BJ (cell line): ENCODE measurements around the gene FAAP100. TPM values are rescaled to one million over a fixed set of nuclear protein-coding genes. Genes with fewer than 3 reads are reported as not detected.

Experiments used
- CTCF ChIA-PET: fragments of 350-600 bp; formaldehyde crosslinking; extraction: SDS; loops from one replicate; lab custom pipeline; 2021; ENCODE audit warnings: antibody characterized with exemption, inconsistent platforms; lab: Yijun Ruan, JAX
- POLR2A ChIA-PET: fragments of 300-600 bp; sonication (Branson Sonifier 250); formaldehyde crosslinking; extraction: SDS; loops from one replicate; lab custom pipeline; 2021; ENCODE audit warnings: antibody characterized with exemption; lab: Charles Lee
- DNase-seq: peaks from one replicate; pipeline ENCODE4 v3.0.0-alpha.2; 2011; ENCODE audit warnings: low read depth
- H3K27me3 ChIP-seq: 2 replicates; pipeline ENCODE4 v1.6.0; 2011; ENCODE audit warnings: low read length; ENCODE audit not compliant: control insufficient read depth, insufficient read depth
- H3K36me3 ChIP-seq: 2 replicates; pipeline ENCODE4 v1.5.1; 2011; ENCODE audit warnings: low read length; ENCODE audit not compliant: control insufficient read depth, insufficient read depth
- H3K4me3 ChIP-seq: 2 replicates; pipeline ENCODE4 v1.5.1; 2011; ENCODE audit warnings: low read depth, mild to moderate bottlenecking, control low read depth, low read length
- polyA plus RNA-seq: library from polyadenylated mRNA; depleted of rRNA; stranded (reverse); fragments of >200 nt; gene quantifications from 2 replicates; pipeline ENCODE4 v1.2.3, GENCODE V29; 2011
- TF ChIP-seq, protein P1 (sequence below): IDR thresholded peaks from 2 replicates; pipeline ENCODE4 v1.5.1; 2011; ENCODE audit warnings: low read depth, mild to moderate bottlenecking, control low read depth, inconsistent platforms, low read length, moderate library complexity; ENCODE audit not compliant: insufficient read depth

The FAAP100 gene
- polyA plus RNA-seq, 1 experiment = 11.2 TPM

DNA sequence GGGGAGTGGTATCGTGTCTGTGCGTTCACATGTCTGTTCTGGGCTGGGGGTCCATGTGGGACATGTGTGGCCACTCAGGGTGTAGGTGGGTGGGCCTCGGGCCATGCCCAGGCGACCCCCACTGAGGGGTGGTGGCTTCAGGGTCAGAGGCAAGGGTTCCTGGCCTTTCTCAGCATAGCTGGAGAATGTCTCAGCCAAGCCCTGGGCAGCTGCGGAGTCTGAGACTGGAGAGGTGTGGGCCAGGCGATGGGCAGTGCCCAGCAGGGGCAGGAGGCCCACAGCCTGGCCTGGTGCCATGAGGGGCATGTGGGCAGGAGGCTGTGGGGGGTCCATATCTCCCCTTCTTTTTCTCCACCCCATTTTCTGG, 22.7 kb downstream of the FAAP100 start:
- ChIA-PET CTCF (interaction anchor here (1.2 to 1.4 kb wide), 2 partner anchors 11 to 72 kb away, joined by 4 to 5 read pairs; no protein-coding TSS in a partner anchor), POLR2A (no interaction called here)
- DNase-seq = no peak
- H3K27me3 ChIP-seq = no peaks in the 10 kb centered on the region
- no peak overlapping the region for H3K4me3 ChIP-seq
- TF ChIP-seq, protein P1, sequence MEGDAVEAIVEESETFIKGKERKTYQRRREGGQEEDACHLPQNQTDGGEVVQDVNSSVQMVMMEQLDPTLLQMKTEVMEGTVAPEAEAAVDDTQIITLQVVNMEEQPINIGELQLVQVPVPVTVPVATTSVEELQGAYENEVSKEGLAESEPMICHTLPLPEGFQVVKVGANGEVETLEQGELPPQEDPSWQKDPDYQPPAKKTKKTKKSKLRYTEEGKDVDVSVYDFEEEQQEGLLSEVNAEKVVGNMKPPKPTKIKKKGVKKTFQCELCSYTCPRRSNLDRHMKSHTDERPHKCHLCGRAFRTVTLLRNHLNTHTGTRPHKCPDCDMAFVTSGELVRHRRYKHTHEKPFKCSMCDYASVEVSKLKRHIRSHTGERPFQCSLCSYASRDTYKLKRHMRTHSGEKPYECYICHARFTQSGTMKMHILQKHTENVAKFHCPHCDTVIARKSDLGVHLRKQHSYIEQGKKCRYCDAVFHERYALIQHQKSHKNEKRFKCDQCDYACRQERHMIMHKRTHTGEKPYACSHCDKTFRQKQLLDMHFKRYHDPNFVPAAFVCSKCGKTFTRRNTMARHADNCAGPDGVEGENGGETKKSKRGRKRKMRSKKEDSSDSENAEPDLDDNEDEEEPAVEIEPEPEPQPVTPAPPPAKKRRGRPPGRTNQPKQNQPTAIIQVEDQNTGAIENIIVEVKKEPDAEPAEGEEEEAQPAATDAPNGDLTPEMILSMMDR = no peak
- no peaks in the 10 kb centered on the region for H3K36me3 ChIP-seq

DNA sequence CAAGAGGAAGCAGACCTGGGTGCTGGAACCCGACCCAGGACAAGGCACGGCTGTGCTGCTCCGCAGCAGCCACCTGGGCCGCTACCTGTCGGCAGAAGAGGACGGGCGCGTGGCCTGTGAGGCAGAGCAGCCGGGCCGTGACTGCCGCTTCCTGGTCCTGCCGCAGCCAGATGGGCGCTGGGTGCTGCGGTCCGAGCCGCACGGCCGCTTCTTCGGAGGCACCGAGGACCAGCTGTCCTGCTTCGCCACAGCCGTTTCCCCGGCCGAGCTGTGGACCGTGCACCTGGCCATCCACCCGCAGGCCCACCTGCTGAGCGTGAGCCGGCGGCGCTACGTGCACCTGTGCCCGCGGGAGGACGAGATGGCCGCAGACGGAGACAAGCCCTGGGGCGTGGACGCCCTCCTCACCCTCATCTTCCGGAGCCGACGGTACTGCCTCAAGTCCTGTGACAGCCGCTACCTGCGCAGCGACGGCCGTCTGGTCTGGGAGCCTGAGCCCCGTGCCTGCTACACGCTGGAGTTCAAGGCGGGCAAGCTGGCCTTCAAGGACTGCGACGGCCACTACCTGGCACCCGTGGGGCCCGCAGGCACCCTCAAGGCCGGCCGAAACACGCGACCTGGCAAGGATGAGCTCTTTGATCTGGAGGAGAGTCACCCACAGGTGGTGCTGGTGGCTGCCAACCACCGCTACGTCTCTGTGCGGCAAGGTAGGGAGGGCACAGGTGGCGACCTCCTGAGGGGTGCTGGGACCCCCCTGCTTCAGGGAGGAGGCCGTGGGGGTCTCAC, 23.3 kb downstream of the FAAP100 start:
- H3K36me3 ChIP-seq = no peaks in the 10 kb centered on the region
- ChIA-PET CTCF (interaction anchor here (1.2 kb wide), 1 partner anchor 10 kb away, joined by 4 read pairs; no protein-coding TSS in a partner anchor), POLR2A (interaction anchor here (0.6 kb wide), 2 partner anchors 12 to 38 kb away, joined by 10 to 14 read pairs; no protein-coding TSS in a partner anchor)
- no peak overlapping the region for H3K4me3 ChIP-seq
- no peaks in the 10 kb centered on the region for H3K27me3 ChIP-seq
- TF ChIP-seq, protein P1 = no peak
- no peak for DNase-seq

DNA sequence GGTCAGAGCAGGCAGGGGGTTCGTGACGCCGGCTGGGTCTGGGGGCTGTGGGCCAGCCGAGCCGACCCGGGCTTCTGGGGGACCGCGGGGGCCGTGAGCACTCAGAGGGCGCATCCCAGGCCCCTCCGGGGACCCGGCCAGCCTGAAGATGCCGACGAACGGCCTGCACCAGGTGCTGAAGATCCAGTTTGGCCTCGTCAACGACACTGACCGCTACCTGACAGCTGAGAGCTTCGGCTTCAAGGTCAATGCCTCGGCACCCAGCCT, 23.8 kb downstream of the FAAP100 start:
- TF ChIP-seq, protein P1 = no peak
- H3K27me3 ChIP-seq = no peaks in the 10 kb centered on the region
- no peak overlapping the region for H3K4me3 ChIP-seq
- ChIA-PET POLR2A (interaction anchor here (0.6 kb wide), 2 partner anchors 12 to 38 kb away, joined by 10 to 14 read pairs; no protein-coding TSS in a partner anchor), CTCF (interaction anchor here (0.6 kb wide), 1 partner anchor 130 kb away, joined by 3 read pairs; no protein-coding TSS in a partner anchor)
- no peak for DNase-seq
- H3K36me3 ChIP-seq = no peaks in the 10 kb centered on the region

DNA sequence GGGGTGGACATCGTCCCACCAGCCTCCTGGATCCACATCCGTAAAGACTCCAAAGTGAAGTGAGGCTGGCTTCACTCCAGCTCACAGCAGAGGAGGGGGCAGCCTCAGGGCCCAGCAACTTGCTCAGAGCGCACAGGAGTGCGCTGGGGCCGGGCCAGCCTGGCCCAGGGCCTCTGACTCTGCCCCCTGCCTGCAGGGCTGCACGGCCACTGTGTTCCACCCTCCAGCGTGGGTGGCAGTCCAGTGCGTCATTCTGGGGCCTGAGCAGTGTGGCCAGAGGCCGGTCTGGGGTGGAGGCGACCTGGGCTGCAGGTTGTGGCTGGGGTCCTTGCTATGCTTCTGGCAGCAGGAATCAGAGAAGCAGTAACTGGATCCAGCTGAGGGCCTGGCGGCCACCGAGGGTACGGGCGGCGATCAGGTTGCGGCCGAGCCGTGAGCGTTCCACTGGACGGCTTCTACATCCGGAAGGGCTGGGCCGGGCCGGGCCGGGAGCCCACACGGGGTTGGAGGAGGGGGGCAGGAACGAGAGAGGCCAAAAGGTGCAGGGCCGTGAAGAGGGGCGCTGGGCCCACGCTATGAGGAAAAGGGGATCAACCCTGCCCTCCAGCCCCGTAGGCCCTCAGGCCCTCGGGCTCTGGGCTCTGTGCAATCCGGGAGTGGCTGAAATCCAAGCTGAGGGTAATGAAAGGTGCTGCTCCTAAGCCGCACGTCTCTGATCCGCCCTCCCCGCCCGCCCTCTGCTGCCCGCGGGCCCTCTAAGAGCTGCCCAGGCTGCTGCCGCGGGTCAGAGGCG, 24.4 kb downstream of the FAAP100 start, which contains the start of gene FSCN2:
Gene FSCN2 (plus strand): TSS at position 787 of the 793 bp plus-strand sequence. CDS start 155 bp downstream, outside the sequence.
- ChIA-PET CTCF (interaction anchor here (0.6 to 1.0 kb wide), 2 partner anchors 9 to 131 kb away, joined by 3 read pairs; no protein-coding TSS in a partner anchor), POLR2A (interaction anchor here (0.6 kb wide), 2 partner anchors 11 to 39 kb away, joined by 10 to 14 read pairs; no protein-coding TSS in a partner anchor)
- Histone ChIP-seq H3K36me3 (no peaks in the 10 kb centered on the region), H3K27me3 (no peaks in the 10 kb centered on the region), H3K4me3 (no peak within 1 kb of the TSS)
- TF ChIP-seq, protein P1 = peak; percentile 58
- DNase-seq = no peak
